Measurements from ENCODE around the gene MDFIC. TPM values are rescaled to one million over a fixed set of nuclear protein-coding genes. Genes with fewer than 3 reads are reported as not detected.

MDFIC gene
- total and polyA plus RNA-seq, 2 experiments from 2014 or later = 3.0 to 5.2 TPM

DNA sequence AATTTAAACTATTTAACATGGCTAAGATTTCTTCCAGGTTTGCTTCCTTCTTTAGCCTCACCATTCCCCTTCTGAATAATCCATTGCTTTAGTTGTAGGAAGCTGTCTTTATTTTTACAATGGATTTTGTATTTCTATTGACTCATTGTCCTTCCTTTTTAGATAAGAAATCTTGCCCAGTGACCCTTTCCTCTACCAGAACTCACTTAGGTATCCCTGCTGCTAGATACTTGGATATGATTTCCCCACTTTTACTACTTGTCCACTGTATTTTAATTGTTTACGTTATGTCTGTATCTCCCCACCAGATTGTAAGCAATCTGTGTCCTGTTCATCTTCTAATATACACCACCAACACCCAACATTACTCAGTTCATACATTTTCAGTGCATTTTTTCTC, 47.7 kb upstream of the MDFIC start (continued):
- TF ChIP-seq, protein P1, sequence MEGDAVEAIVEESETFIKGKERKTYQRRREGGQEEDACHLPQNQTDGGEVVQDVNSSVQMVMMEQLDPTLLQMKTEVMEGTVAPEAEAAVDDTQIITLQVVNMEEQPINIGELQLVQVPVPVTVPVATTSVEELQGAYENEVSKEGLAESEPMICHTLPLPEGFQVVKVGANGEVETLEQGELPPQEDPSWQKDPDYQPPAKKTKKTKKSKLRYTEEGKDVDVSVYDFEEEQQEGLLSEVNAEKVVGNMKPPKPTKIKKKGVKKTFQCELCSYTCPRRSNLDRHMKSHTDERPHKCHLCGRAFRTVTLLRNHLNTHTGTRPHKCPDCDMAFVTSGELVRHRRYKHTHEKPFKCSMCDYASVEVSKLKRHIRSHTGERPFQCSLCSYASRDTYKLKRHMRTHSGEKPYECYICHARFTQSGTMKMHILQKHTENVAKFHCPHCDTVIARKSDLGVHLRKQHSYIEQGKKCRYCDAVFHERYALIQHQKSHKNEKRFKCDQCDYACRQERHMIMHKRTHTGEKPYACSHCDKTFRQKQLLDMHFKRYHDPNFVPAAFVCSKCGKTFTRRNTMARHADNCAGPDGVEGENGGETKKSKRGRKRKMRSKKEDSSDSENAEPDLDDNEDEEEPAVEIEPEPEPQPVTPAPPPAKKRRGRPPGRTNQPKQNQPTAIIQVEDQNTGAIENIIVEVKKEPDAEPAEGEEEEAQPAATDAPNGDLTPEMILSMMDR (conservative IDR thresholded peaks at IDR 0.05; ENCODE audit: low read depth in 2 of 2) = no peak
- TF ChIP-seq ZNF331 (CRISPR knock-in tag; IDR thresholded peaks at IDR 0.05; ENCODE audit: low read depth) (no peak), EZH2 (IDR thresholded peaks at IDR 0.05; ENCODE audit: low read depth, unreplicated experiment) (no peak), POLR2AphosphoS5 (IDR thresholded peaks at IDR 0.05; ENCODE audit: low read depth) (no peak), STAT1 (IDR thresholded peaks at IDR 0.05; ENCODE audit: unreplicated experiment) (no peak)
- TF ChIP-seq, protein P2, sequence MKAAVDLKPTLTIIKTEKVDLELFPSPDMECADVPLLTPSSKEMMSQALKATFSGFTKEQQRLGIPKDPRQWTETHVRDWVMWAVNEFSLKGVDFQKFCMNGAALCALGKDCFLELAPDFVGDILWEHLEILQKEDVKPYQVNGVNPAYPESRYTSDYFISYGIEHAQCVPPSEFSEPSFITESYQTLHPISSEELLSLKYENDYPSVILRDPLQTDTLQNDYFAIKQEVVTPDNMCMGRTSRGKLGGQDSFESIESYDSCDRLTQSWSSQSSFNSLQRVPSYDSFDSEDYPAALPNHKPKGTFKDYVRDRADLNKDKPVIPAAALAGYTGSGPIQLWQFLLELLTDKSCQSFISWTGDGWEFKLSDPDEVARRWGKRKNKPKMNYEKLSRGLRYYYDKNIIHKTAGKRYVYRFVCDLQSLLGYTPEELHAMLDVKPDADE (IDR thresholded peaks at IDR 0.05) = no peak
- TF ChIP-seq, protein P3, sequence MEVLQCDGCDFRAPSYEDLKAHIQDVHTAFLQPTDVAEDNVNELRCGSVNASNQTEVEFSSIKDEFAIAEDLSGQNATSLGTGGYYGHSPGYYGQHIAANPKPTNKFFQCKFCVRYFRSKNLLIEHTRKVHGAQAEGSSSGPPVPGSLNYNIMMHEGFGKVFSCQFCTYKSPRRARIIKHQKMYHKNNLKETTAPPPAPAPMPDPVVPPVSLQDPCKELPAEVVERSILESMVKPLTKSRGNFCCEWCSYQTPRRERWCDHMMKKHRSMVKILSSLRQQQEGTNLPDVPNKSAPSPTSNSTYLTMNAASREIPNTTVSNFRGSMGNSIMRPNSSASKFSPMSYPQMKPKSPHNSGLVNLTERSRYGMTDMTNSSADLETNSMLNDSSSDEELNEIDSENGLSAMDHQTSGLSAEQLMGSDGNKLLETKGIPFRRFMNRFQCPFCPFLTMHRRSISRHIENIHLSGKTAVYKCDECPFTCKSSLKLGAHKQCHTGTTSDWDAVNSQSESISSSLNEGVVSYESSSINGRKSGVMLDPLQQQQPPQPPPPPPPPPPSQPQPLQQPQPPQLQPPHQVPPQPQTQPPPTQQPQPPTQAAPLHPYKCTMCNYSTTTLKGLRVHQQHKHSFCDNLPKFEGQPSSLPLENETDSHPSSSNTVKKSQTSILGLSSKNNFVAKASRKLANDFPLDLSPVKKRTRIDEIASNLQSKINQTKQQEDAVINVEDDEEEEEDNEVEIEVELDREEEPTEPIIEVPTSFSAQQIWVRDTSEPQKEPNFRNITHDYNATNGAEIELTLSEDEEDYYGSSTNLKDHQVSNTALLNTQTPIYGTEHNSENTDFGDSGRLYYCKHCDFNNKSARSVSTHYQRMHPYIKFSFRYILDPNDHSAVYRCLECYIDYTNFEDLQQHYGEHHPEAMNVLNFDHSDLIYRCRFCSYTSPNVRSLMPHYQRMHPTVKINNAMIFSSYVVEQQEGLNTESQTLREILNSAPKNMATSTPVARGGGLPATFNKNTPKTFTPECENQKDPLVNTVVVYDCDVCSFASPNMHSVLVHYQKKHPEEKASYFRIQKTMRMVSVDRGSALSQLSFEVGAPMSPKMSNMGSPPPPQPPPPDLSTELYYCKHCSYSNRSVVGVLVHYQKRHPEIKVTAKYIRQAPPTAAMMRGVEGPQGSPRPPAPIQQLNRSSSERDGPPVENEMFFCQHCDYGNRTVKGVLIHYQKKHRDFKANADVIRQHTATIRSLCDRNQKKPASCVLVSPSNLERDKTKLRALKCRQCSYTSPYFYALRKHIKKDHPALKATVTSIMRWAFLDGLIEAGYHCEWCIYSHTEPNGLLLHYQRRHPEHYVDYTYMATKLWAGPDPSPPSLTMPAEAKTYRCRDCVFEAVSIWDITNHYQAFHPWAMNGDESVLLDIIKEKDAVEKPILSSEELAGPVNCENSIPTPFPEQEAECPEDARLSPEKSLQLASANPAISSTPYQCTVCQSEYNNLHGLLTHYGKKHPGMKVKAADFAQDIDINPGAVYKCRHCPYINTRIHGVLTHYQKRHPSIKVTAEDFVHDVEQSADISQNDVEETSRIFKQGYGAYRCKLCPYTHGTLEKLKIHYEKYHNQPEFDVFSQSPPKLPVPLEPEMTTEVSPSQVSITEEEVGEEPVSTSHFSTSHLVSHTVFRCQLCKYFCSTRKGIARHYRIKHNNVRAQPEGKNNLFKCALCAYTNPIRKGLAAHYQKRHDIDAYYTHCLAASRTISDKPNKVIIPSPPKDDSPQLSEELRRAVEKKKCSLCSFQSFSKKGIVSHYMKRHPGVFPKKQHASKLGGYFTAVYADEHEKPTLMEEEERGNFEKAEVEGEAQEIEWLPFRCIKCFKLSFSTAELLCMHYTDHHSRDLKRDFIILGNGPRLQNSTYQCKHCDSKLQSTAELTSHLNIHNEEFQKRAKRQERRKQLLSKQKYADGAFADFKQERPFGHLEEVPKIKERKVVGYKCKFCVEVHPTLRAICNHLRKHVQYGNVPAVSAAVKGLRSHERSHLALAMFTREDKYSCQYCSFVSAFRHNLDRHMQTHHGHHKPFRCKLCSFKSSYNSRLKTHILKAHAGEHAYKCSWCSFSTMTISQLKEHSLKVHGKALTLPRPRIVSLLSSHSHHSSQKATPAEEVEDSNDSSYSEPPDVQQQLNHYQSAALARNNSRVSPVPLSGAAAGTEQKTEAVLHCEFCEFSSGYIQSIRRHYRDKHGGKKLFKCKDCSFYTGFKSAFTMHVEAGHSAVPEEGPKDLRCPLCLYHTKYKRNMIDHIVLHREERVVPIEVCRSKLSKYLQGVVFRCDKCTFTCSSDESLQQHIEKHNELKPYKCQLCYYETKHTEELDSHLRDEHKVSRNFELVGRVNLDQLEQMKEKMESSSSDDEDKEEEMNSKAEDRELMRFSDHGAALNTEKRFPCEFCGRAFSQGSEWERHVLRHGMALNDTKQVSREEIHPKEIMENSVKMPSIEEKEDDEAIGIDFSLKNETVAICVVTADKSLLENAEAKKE (CRISPR knock-in tag; IDR thresholded peaks at IDR 0.05) = no peak
